Activated CD8-positive, alpha-beta memory T cell treated with anti-CD3 and anti-CD28 coated beads for 4 hours (primary cell): ENCODE data around the gene EMILIN2.
"Not testable (repeated sequence)": the region's sequence is repeated elsewhere in the genome, so short reads cannot be mapped to it uniquely, and the experiment has no call there.

Experiments
- DNase-seq, 2 donors: peaks; one replicate each; pipeline ENCODE4 v3.0.0-alpha.2; 2020; ENCODE audit warnings: low read depth in 2 of 2

EMILIN2 gene

DNA sequence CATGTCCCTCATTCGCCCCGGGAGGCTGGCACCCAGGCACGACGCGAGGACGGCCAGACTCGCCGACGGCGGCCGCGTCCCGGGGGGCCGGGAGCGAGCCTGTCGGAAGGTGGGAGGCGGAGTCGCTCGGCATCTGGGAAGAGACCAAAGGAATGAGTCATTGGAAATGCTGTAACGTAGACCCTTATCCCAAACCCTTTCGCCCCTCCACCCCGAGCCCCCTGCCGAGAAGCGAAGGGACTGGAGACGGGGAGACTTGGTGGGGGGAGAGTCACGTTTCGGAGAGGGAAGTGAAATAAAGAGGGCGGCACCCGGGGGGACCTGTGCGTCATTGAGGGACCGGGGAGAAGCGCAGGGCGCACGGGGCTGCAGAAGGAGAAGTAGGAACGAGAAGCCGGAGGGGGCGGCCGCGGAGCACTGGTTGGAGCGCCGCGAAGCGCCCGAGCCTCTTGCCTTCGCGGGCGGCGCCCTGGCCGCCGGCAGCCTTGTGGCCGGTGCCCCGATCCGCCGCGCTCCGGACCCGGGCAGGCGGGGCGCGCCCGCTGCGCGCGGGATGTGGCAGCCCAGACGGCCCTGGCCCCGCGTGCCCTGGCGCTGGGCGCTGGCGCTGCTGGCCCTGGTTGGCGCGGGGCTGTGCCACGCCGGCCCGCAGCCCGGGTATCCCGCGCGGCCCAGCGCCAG lies at the start of gene EMILIN2:
EMILIN2 (plus strand) TSS at position 371 of the 681 bp plus-strand sequence; CDS start at position 554, 183 bp downstream.
- DNase-seq, result no peak

- DNase-seq, result no peak
Measured at GRCh38 chr18:2797951-2798350, 48.9 kb upstream of the EMILIN2 start.

GRCh38 chr18:2799369-2799768 lies 47.4 kb upstream of the EMILIN2 start:
- DNase-seq, result no peak

GRCh38 chr18:2805970-2806943 lies 40.5 kb upstream of the EMILIN2 start:
- no peak for DNase-seq

GRCh38 chr18:2808640-2809039 lies 38.2 kb upstream of the EMILIN2 start:
- not testable (repeated sequence) for DNase-seq

GRCh38 chr18:2809666-2810183 lies 37.1 kb upstream of the EMILIN2 start:
- DNase-seq, result not testable (repeated sequence)

- DNase-seq, result no peak
Measured at GRCh38 chr18:2811416-2811815, 35.4 kb upstream of the EMILIN2 start.

DNA sequence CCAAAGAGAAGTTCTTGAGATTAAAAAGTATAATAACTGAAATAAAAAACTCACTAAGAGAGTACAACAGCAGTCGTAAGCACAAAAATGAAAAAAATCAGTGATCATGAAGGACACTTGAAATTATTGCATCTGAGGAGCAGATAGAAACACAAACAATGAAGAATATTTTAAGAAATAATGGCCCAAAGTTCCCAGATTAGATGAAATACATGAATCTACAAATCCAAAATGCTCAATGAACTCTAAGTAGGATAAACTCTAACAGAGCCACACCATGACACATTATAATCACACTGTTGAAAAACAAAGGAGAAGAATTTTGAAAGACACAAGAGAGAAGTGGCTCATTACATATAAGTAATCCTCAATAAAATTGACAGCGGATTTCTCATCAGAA lies 31.9 kb upstream of the EMILIN2 start:
- DNase-seq, result no peak

- DNase-seq, result no peak
Measured at GRCh38 chr18:2818281-2818680, 28.5 kb upstream of the EMILIN2 start.

GRCh38 chr18:2821695-2822094 lies 25.1 kb upstream of the EMILIN2 start:
- DNase-seq, result no peak

DNA sequence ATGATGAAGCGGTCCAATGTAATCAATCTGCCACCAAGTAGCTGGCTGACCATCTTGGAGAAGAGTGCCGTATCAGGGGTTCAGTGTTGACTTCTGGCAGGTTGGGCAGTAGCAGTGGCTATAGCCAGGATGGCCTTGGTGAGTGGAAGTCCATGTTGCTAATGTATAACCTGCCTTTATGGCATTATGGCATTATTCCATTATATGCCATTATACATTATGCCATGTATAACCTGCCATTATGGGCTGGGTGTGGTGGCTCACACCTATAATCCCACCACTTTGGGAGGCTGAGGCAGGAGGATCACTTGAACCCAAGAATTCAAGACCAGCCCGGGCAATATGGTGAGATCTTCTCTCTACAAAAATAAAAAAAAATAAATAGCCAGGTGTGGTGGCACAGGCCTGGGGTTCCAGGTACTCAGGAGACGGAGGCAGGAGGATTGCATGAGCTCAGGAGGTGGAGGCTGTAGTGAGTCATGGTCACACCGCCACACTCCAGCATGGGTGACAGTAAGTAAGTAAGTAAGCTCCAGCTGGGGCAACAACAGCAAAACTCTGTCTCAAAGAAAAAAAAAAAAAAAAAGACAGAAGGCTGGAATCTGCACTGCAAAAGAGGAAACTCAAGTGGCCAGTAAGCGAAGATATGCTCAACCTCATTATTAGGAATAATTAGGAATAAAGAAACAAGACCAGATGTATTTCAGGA lies 24.4 kb upstream of the EMILIN2 start:
- no peak for DNase-seq

DNA sequence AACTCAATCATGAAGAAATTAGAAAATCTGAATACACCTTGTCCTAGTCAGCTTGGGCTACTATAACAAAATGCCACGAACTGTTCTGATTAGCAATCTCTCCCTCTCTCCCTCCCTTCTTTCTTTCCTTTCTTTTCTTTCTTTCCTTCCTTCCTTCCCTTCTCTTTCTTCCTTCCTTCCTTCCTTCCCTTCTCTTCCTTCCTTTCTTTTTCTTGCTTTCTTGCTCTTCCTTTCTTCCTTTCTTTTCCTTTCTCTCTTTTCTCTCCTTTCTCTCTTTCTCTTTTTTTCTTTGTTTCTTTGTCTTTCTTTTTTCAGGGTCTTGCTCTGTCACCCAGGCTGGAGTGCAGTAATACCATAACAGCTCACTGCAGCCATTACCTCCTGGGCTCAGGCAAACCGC lies 23.6 kb upstream of the EMILIN2 start:
- no peak for DNase-seq

- DNase-seq, result no peak
Measured at GRCh38 chr18:2823966-2824365, 22.8 kb upstream of the EMILIN2 start.

- no peak for DNase-seq
Measured at GRCh38 chr18:2824865-2825264, 21.9 kb upstream of the EMILIN2 start.

DNA sequence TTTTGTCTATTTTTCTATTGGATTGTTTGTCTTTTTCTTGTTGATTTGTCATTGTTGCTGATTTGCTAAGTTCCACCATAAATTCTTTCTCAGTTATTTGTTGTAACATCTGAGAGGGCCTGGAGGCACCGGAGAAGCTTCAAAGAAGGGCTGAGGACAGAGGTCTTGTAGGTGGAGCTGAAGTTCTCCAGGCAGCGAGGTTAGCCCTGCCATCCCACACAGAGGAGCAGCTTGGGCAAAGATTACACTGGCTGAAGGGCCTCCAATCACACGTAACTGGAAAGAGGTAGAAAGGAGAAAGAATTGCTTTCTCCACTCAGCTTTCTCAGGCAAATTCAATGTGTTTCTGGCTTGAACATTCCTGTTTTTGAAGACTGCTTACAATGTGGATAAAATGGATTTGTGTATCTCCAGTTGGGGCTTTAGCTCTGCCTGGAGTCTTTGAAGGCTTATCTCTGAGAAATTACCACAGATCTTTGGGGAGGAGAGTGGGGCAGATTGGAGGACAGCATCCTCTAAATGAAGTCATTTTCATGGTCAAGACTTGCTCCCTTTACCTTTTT lies 21.1 kb upstream of the EMILIN2 start:
- no peak for DNase-seq

GRCh38 chr18:2826581-2826980 lies 20.2 kb upstream of the EMILIN2 start:
- no peak for DNase-seq

GRCh38 chr18:2827061-2827460 lies 19.7 kb upstream of the EMILIN2 start:
- no peak for DNase-seq

DNA sequence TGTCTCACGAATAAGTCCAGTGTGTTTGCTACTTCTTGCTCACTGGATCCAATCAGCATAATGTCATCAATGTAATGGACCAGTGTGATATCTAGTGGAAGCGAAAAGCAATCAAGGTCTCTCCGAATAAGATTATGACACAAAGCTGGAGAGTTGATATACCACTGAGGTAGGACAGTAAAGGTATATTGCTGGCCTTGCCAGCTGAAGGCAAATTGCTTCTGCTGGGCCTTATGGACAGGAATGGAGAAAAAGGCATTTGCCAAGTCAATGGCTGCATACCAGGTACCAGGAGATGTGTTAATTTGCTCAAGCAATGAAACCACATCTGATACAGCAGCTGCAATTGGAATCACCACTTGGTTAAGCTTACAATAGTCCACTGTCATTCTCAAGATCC lies 10.7 kb upstream of the EMILIN2 start:
- not testable (repeated sequence) for DNase-seq

DNA sequence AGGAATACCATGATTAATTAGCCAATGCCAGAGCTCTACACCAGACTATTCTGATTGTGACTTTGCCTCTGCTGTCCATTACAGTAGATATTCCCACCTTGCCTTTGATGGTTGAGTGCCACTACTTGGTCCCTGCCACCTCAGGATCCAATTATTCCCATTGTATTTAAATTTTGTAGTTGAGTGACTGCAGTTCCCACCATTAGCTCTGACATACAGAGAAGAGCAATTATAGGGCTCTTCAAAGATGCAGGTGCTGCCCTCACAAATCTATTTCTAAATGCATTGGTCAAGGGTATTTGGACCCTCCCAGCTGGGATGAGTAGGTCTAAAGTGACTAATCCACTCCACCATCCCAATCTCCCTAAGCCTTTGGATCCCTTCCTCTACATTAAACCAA lies 9.5 kb upstream of the EMILIN2 start:
- DNase-seq, result not testable (repeated sequence)

- no peak for DNase-seq
Measured at GRCh38 chr18:2839202-2839601, 7.6 kb upstream of the EMILIN2 start.

- DNase-seq, result no peak
Measured at GRCh38 chr18:2840521-2840920, 6.3 kb upstream of the EMILIN2 start.

- DNase-seq, result no peak
Measured at GRCh38 chr18:2843146-2843545, 3.7 kb upstream of the EMILIN2 start.
